ENCODE measurements around the gene PPIE.

- TF ChIP-seq POLR2A (IDR thresholded peaks at IDR 0.05; ENCODE audit: borderline replicate concordance, extremely low read depth, insufficient read depth, insufficient read length), result no peak
- no peak for TF ChIP-seq EZH2phosphoT487 (IDR thresholded peaks at IDR 0.05; ENCODE audit: borderline replicate concordance)
- TF ChIP-seq MAX (IDR thresholded peaks at IDR 0.05), result no peak
- TF ChIP-seq SIN3A (IDR thresholded peaks at IDR 0.05; ENCODE audit: low read depth), result no peak
- TF ChIP-seq CTCF (IDR thresholded peaks at IDR 0.05 in 2 of 3, conservative IDR thresholded peaks at IDR 0.05 in 1 of 3; ENCODE audit: borderline replicate concordance in 1 of 3, insufficient read depth in 1 of 3, low read depth in 2 of 3, low read length in 2 of 3), result no peak
- TF ChIP-seq RAD21 (IDR thresholded peaks at IDR 0.05; ENCODE audit: low read depth), result no peak
- TF ChIP-seq SP1 (IDR thresholded peaks at IDR 0.05; ENCODE audit: low read depth), result no peak
- no peak for TF ChIP-seq REST (IDR thresholded peaks at IDR 0.05; ENCODE audit: low read depth)
- TF ChIP-seq TCF7L2 (IDR thresholded peaks at IDR 0.05; ENCODE audit: borderline replicate concordance, extremely low read depth, insufficient read depth, insufficient read length), result no peak
- TF ChIP-seq ZNF274 (IDR thresholded peaks at IDR 0.05; ENCODE audit: low read depth, low read length), result no peak
- no peak for TF ChIP-seq CBX3 (IDR thresholded peaks at IDR 0.05; ENCODE audit: low read depth)
These were observed 70.3 kb downstream of the PPIE start for GRCh38 chr1:39808784-39809517.

Measured in HCT116 (cell line).